Stimulated activated naive B cell treated with anti-CD40 and anti-IgM and Interleukin-4, amounts not matched to agents 10 μg/mL and 1 μg/mL and 100 μg/mL, for 72 hours (primary cell): ENCODE measurements around the gene AP2A2.

Experiments
- ATAC-seq, 2 donors: fragments of 150-1000 bp; cut with Tn5 transposase; replicated peaks; 2 replicates each; pipeline ENCODE4 v1.10.0; 2021; ENCODE audit warnings: moderate library complexity in 1 of 2
- DNase-seq: peaks from one replicate; pipeline ENCODE4 v3.0.0; 2021
- H3K27ac Mint-ChIP-seq: one replicate; pipeline ENCODE4 v1.8.0; 2022; ENCODE audit warnings: mild to moderate bottlenecking, mixed read lengths
- H3K27me3 Mint-ChIP-seq, 2 donors: one replicate each; pipeline ENCODE4 v1.8.0; 2022; ENCODE audit warnings: mixed read lengths in 2 of 2
- H3K36me3 Mint-ChIP-seq, 2 donors: one replicate each; pipeline ENCODE4 v1.8.0; 2022; ENCODE audit warnings: mixed read lengths in 2 of 2, mild to moderate bottlenecking in 1 of 2
- H3K4me1 Mint-ChIP-seq, 2 donors: one replicate each; pipeline ENCODE4 v1.8.0; 2022; ENCODE audit warnings: mixed read lengths in 2 of 2, mild to moderate bottlenecking in 1 of 2
- H3K4me3 Mint-ChIP-seq, 2 donors: one replicate each; pipeline ENCODE4 v1.8.0; 2022; ENCODE audit warnings: mild to moderate bottlenecking in 2 of 2, mixed read lengths in 2 of 2, moderate library complexity in 1 of 2
- H3K9me3 Mint-ChIP-seq, 2 donors: one replicate each; pipeline ENCODE4 v1.8.0; 2022; ENCODE audit warnings: mixed read lengths in 2 of 2, mild to moderate bottlenecking in 1 of 2

The AP2A2 gene

DNA sequence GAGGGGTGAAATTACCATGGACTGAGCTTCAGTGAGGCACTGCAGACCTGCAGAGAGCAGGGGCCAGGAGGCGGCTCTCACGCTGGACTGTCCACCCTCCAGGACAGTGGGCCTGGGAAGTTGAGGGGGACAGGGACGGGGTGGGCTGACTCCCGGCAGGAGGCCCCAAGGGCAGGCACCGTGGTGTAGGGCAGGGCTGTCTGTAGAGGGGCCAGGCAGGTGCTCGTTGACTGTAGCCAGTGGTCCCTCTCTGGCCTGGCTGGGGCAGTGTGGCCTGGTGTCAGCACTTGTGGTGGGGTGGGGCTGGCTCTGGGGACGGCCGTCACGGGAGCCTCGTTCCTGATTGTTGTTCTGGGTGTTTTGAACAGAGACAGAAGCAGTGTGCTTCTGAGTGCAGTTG, 64.4 kb downstream of the AP2A2 start:
- ATAC-seq = no peak
- no peak for DNase-seq
- no peaks in the 10 kb centered on the region for H3K9me3 Mint-ChIP-seq
- peaks cover 5 to 9% of the 10 kb centered on the region in 2 donors for H3K4me1 Mint-ChIP-seq
- H3K27me3 Mint-ChIP-seq = no peaks in the 10 kb centered on the region
- H3K4me3 Mint-ChIP-seq = no peak overlapping the region
- no peak overlapping the region for H3K27ac Mint-ChIP-seq
- peaks cover 40 to 54% of the 10 kb centered on the region in 2 donors for H3K36me3 Mint-ChIP-seq

- Mint-ChIP-seq H3K9me3 (no peaks in the 10 kb centered on the region), H3K4me3 (no peak overlapping the region), H3K4me1 (peaks cover 10 to 19% of the 10 kb centered on the region in 2 donors), H3K36me3 (peaks cover 46 to 56% of the 10 kb centered on the region in 2 donors), H3K27ac (no peak overlapping the region), H3K27me3 (no peaks in the 10 kb centered on the region)
- DNase-seq = no peak
- no peak for ATAC-seq
Measured at GRCh38 chr11:991034-991433, 65.4 kb downstream of the AP2A2 start.

GRCh38 chr11:991711-992307, 66.1 kb downstream of the AP2A2 start:
- Mint-ChIP-seq H3K9me3 (no peaks in the 10 kb centered on the region), H3K4me1 (peaks cover 16 to 26% of the 10 kb centered on the region in 2 donors), H3K36me3 (peaks cover 50 to 60% of the 10 kb centered on the region in 2 donors), H3K27ac (peak overlapping the region; percentile 77), H3K27me3 (no peaks in the 10 kb centered on the region), H3K4me3 (no peak overlapping the region)
- DNase-seq (no peak), ATAC-seq (no peak)

GRCh38 chr11:992577-992976, 66.9 kb downstream of the AP2A2 start:
- H3K36me3 Mint-ChIP-seq = peaks cover 54 to 66% of the 10 kb centered on the region in 2 donors
- H3K4me3 Mint-ChIP-seq = no peak overlapping the region
- ATAC-seq = no peak
- no peak for DNase-seq
- H3K4me1 Mint-ChIP-seq = peaks cover 17 to 32% of the 10 kb centered on the region in 2 donors
- H3K9me3 Mint-ChIP-seq = no peaks in the 10 kb centered on the region
- H3K27me3 Mint-ChIP-seq = no peaks in the 10 kb centered on the region
- H3K27ac Mint-ChIP-seq = no peak overlapping the region

DNA sequence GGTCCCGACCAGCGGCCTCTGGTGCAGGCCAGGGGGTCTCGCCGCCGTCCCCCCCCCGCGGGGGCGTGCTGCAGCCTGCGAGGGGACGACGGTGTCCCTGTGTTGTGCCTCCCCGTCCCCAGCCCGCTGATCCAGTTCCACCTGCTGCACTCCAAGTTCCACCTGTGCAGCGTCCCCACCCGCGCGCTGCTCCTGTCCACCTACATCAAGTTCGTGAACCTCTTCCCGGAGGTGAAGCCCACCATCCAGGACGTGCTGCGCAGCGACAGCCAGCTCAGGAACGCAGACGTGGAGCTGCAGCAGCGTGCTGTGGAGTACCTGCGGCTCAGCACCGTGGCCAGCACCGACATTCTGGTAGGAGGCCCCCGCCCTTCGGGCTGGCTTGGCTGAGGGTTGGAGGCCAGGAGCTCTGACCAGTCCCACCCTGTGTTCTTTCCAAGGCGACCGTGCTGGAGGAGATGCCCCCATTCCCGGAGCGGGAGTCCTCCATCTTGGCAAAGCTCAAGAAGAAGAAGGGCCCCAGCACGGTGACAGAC, 68.0 kb downstream of the AP2A2 start:
- ATAC-seq (no peak), DNase-seq (no peak)
- Mint-ChIP-seq H3K4me3 (no peak overlapping the region), H3K36me3 (peaks cover 46 to 59% of the 10 kb centered on the region in 2 donors), H3K27me3 (no peaks in the 10 kb centered on the region), H3K27ac (no peak overlapping the region), H3K4me1 (peaks cover 17 to 32% of the 10 kb centered on the region in 2 donors), H3K9me3 (no peaks in the 10 kb centered on the region)

DNA sequence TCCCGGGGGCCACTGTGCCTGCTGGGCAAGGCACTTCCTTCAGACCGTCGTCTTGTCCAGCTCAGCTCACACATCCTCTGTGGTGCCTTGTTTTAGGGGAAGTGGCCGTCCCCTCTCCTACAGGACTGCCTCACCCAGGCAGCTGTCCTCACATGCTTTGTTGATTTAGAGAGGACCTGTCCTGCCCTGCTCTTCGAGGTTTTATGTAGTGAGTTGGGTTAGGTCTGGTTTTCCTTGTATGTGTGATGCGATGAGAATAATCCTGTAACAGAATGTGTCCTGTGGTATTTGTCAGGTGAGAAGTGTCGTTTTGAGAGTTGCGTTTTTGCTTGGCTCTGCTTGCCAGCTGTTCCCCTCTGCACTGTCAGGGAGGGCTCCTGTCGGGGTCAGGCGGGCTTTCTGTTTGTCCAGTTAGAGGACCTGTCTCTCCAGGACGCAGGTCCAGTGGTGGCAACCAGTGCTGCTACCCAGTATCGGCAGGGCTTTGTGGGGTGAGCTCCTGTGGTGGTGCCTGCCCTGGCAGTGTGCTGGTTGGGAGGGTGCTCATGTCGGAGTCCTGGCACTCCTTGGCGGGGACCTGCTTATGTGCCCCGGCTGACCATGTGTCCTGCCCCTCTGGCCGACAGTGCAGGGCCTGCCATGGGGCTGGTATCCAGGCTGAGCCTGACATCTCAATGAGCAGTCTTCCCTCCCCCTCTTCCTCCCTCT, 69.5 kb downstream of the AP2A2 start:
- peaks cover 17 to 32% of the 10 kb centered on the region in 2 donors for H3K4me1 Mint-ChIP-seq
- no peaks in the 10 kb centered on the region for H3K27me3 Mint-ChIP-seq
- H3K27ac Mint-ChIP-seq = peak overlapping the region; percentile 43
- H3K36me3 Mint-ChIP-seq = peaks cover 39 to 52% of the 10 kb centered on the region in 2 donors
- H3K4me3 Mint-ChIP-seq = no peak overlapping the region
- DNase-seq = no peak
- no peaks in the 10 kb centered on the region for H3K9me3 Mint-ChIP-seq
- ATAC-seq = no peak

DNA sequence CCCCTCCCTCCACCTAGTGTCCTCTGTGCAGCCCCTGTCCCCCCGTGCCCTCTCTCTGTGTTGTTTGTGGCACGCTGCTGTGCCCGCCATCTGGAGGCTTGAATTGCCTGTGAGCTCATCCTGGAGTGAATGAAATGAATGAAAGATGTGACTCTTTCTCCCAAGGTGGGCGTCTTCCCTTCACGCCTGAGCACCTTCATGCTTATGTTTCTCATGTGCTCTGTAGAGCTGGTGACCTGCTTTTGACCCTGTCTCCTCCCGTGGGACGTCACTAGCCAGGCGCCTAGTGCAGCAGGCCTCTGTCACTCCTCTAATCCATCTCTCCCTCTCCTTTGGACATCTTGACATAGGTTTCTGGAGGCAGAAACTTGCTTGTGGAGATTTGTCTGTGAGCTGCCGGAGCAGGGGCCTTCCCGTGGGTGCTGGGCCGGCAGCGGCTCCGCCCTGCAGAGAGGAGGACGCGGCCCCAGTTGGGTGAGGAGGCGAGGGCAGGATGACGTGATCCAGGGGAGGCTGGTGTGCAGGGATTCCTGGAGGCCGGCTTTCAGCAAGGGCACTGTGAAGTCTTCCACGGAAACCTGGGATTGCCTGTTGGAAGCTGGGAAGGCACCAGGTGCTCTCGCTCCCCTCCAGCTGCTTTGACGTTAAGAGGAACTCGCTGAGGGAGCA, 70.2 kb downstream of the AP2A2 start:
- Mint-ChIP-seq H3K4me1 (peaks cover 17 to 32% of the 10 kb centered on the region in 2 donors), H3K27ac (peak overlapping the region; percentile 91), H3K27me3 (no peaks in the 10 kb centered on the region), H3K36me3 (peaks cover 38 to 55% of the 10 kb centered on the region in 2 donors), H3K4me3 (peak overlapping the region in 1 of 2 donors; percentile 45), H3K9me3 (no peaks in the 10 kb centered on the region)
- DNase-seq = peak; percentile 38
- peak; percentile 89 to 90 for ATAC-seq

GRCh38 chr11:996681-997080, 71.0 kb downstream of the AP2A2 start:
- Mint-ChIP-seq H3K36me3 (peaks cover 37 to 55% of the 10 kb centered on the region in 2 donors), H3K9me3 (no peaks in the 10 kb centered on the region), H3K4me1 (peaks cover 14 to 26% of the 10 kb centered on the region in 2 donors), H3K4me3 (no peak overlapping the region), H3K27ac (peak overlapping the region; percentile 91), H3K27me3 (no peaks in the 10 kb centered on the region)
- DNase-seq (no peak), ATAC-seq (peak in 1 of 2 donors; percentile 21)

DNA sequence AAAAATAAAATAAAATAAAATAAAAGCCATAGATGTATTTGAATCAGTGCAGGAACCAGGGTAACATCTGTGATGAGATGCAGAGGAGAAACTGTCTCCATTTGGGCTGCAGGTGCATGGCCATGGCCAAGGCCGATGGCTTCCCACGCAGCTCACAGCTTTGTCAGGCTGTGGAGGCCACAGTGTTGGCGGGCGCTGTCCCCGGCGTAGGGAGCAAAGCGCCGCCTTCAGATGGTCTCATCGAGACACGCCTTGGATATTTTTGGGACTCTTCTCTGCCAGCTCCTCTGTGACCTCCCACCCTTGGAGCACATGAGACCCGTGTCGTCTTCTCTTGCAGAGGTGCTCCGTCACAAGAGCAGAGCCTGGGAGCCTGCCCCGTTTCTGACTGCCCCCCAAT, 72.2 kb downstream of the AP2A2 start:
- Mint-ChIP-seq H3K9me3 (no peaks in the 10 kb centered on the region), H3K36me3 (peaks cover 32 to 51% of the 10 kb centered on the region in 2 donors), H3K4me3 (no peak overlapping the region), H3K4me1 (peaks cover 14 to 26% of the 10 kb centered on the region in 2 donors), H3K27me3 (no peaks in the 10 kb centered on the region), H3K27ac (no peak overlapping the region)
- no peak for DNase-seq
- ATAC-seq = no peak

GRCh38 chr11:999009-999408, 73.3 kb downstream of the AP2A2 start:
- no peak for ATAC-seq
- no peaks in the 10 kb centered on the region for H3K27me3 Mint-ChIP-seq
- no peaks in the 10 kb centered on the region for H3K9me3 Mint-ChIP-seq
- no peak overlapping the region for H3K4me3 Mint-ChIP-seq
- no peak for DNase-seq
- H3K4me1 Mint-ChIP-seq = peaks cover 14 to 26% of the 10 kb centered on the region in 2 donors
- no peak overlapping the region for H3K27ac Mint-ChIP-seq
- peaks cover 36 to 58% of the 10 kb centered on the region in 2 donors for H3K36me3 Mint-ChIP-seq

GRCh38 chr11:1000357-1001278, 74.9 kb downstream of the AP2A2 start:
- DNase-seq (no peak), ATAC-seq (no peak)
- peaks cover 14 to 18% of the 10 kb centered on the region in 2 donors for H3K4me1 Mint-ChIP-seq
- H3K27me3 Mint-ChIP-seq = no peaks in the 10 kb centered on the region
- no peak overlapping the region for H3K4me3 Mint-ChIP-seq
- peak overlapping the region; percentile 65 for H3K27ac Mint-ChIP-seq
- peaks cover 36 to 62% of the 10 kb centered on the region in 2 donors for H3K36me3 Mint-ChIP-seq
- H3K9me3 Mint-ChIP-seq = no peaks in the 10 kb centered on the region

GRCh38 chr11:1001617-1002405, 76.1 kb downstream of the AP2A2 start:
- Mint-ChIP-seq H3K27ac (no peak overlapping the region), H3K4me3 (no peak overlapping the region), H3K9me3 (no peaks in the 10 kb centered on the region), H3K4me1 (peaks cover 4 to 6% of the 10 kb centered on the region in 2 donors), H3K36me3 (peaks cover 35 to 62% of the 10 kb centered on the region in 2 donors), H3K27me3 (no peaks in the 10 kb centered on the region)
- DNase-seq (no peak), ATAC-seq (no peak)

DNA sequence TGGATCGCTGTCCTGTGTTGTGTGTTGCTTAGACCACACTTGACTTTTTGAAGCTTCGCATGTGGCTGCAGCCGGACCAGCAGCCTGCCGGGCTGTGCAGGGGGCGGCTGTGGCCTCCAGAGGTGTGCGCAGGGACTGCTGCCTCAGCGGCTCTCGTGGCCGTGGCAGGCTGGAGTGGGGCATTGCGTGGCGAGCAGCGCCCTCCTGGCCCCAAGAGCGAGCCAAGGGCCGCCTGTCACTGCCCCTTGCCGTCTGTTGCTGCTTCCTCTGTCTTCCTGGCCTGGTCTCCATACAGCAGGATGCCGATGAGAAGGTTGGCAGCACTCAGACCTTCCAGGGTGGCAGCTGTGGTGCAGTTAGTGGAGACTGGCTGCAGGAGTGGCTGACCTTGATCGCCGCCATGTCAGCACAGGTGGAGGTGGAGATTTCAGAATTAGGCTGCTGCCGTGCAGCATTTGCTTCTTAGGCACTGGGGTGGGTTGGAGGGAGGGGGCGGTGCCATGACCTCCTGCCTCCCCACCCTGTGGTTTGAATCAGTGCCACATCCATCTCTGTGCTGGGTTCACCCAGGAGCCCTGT, 76.8 kb downstream of the AP2A2 start:
- Mint-ChIP-seq H3K4me3 (no peak overlapping the region), H3K27ac (no peak overlapping the region), H3K9me3 (no peaks in the 10 kb centered on the region), H3K4me1 (peaks cover 0 to 3% of the 10 kb centered on the region in 2 donors), H3K36me3 (peaks cover 31 to 61% of the 10 kb centered on the region in 2 donors), H3K27me3 (no peaks in the 10 kb centered on the region)
- ATAC-seq (no peak), DNase-seq (no peak)
